Astrocyte (in vitro differentiated cells and primary cell): ENCODE results near the gene RANBP17. TPM values are rescaled to one million over a fixed set of nuclear protein-coding genes. Genes with fewer than 3 reads are reported as not detected.

ENCODE experiments used
- DNase-seq: peaks from one replicate; pipeline ENCODE4 v3.0.0-alpha.2; 2010; ENCODE audit warnings: low read depth
- FAIRE-seq: peaks from 2 replicates; lab custom pipeline; 2011; peaks lifted over from hg19 to GRCh38; lab: Jason Lieb, UNC
- H2AFZ ChIP-seq: 2 replicates; pipeline ENCODE4 v1.6.0; 2012; ENCODE audit warnings: low read depth, low read length, inconsistent platforms
- H3K27ac ChIP-seq: 2 replicates; pipeline ENCODE4 v1.5.1; 2011; ENCODE audit warnings: low read depth, low read length, inconsistent platforms
- H3K27me3 ChIP-seq: 2 replicates; pipeline ENCODE4 v1.6.0; 2011; ENCODE audit warnings: low read length, inconsistent platforms; ENCODE audit not compliant: insufficient read depth
- H3K36me3 ChIP-seq: 2 replicates; pipeline ENCODE4 v1.5.1; 2011; ENCODE audit warnings: low read length, inconsistent platforms; ENCODE audit not compliant: insufficient read depth
- H3K4me1 ChIP-seq: 2 replicates; pipeline ENCODE4 v1.5.1; 2011; ENCODE audit warnings: low read length, inconsistent platforms; ENCODE audit not compliant: insufficient read depth
- H3K4me2 ChIP-seq: 2 replicates; pipeline ENCODE4 v1.6.0; 2012; ENCODE audit warnings: low read length, inconsistent platforms
- H3K4me3 ChIP-seq: 2 replicates; pipeline ENCODE4 v1.5.1; 2011; ENCODE audit warnings: low read depth, mild to moderate bottlenecking, low read length, inconsistent platforms; ENCODE audit not compliant: insufficient read depth
- H3K79me2 ChIP-seq: 2 replicates; pipeline ENCODE4 v1.6.0; 2012; ENCODE audit warnings: mild to moderate bottlenecking, low read length, inconsistent platforms; ENCODE audit not compliant: insufficient read depth
- H3K9ac ChIP-seq: 2 replicates; pipeline ENCODE4 v1.6.0; 2012; ENCODE audit warnings: mild to moderate bottlenecking, low read length, inconsistent platforms
- H3K9me3 ChIP-seq: 2 replicates; pipeline ENCODE4 v1.5.1; 2012; ENCODE audit warnings: low read depth, mild to moderate bottlenecking, low read length, inconsistent platforms; ENCODE audit not compliant: insufficient read depth
- H4K20me1 ChIP-seq: 2 replicates; pipeline ENCODE4 v1.6.0; 2012; ENCODE audit warnings: low read length, inconsistent platforms; ENCODE audit not compliant: insufficient read depth
- H3K27ac Mint-ChIP-seq: one replicate; pipeline ENCODE4 v1.8.0; 2021; ENCODE audit warnings: mild to moderate bottlenecking, mixed read lengths; ENCODE audit not compliant: unreplicated experiment
- H3K27me3 Mint-ChIP-seq: one replicate; pipeline ENCODE4 v1.8.0; 2021; ENCODE audit warnings: low read depth, mixed read lengths; ENCODE audit not compliant: unreplicated experiment
- H3K36me3 Mint-ChIP-seq: one replicate; pipeline ENCODE4 v1.8.0; 2021; ENCODE audit warnings: low read depth, mixed read lengths; ENCODE audit not compliant: unreplicated experiment
- H3K4me1 Mint-ChIP-seq: one replicate; pipeline ENCODE4 v1.8.0; 2021; ENCODE audit warnings: low read depth, mixed read lengths; ENCODE audit not compliant: unreplicated experiment
- H3K4me3 Mint-ChIP-seq: one replicate; pipeline ENCODE4 v1.8.0; 2021; ENCODE audit warnings: mild to moderate bottlenecking, moderate library complexity, mixed read lengths; ENCODE audit not compliant: unreplicated experiment
- H3K9me3 Mint-ChIP-seq: one replicate; pipeline ENCODE4 v1.8.0; 2021; ENCODE audit warnings: mild to moderate bottlenecking, mixed read lengths; ENCODE audit not compliant: unreplicated experiment
- CTCF ChIP-seq: IDR thresholded peaks from 2 replicates; pipeline ENCODE4 v1.5.1; 2011; ENCODE audit warnings: low read depth, mild to moderate bottlenecking, inconsistent platforms, low read length, moderate library complexity; ENCODE audit not compliant: insufficient read depth
- EZH2 ChIP-seq: IDR thresholded peaks from 2 replicates; pipeline ENCODE4 v1.6.1; 2012; ENCODE audit warnings: mild to moderate bottlenecking, low read length, inconsistent platforms; ENCODE audit not compliant: insufficient read depth
- total RNA-seq: library from RNA; stranded (reverse); gene quantifications from 2 replicates; pipeline ENCODE4 v1.2.1, GENCODE V29; 2021

Gene RANBP17
- total RNA-seq, 1 donor from 2014 or later = 16.2 TPM

DNA sequence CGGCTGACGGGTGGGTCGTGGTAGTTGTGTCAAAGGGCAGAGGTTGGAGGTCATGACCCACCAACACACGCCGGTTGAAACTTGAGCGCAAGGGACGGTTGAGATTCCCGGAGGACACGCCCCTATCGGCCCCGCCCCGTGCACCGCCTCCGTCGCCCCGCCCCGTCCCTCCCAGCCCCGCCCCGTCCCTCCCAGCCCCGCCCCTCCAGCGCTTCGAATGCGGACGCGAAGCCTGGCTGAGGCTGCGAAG is 226 bp upstream of the RANBP17 start:
- DNase-seq (no peak), FAIRE-seq (no peak)
- no peaks in the 10 kb centered on the region for H3K36me3 Mint-ChIP-seq
- H3K79me2 ChIP-seq = peaks cover 36% of the 10 kb centered on the region
- peaks cover 4% of the 10 kb centered on the region for H3K9me3 ChIP-seq
- H4K20me1 ChIP-seq = peaks cover 16% of the 10 kb centered on the region
- H3K4me3 Mint-ChIP-seq = peak overlapping the region; percentile 82
- TF ChIP-seq EZH2 (no peak), CTCF (no peak)
- H3K27me3 ChIP-seq = no peaks in the 10 kb centered on the region
- H3K27ac ChIP-seq = no peak overlapping the region
- H3K9me3 Mint-ChIP-seq = peaks cover 13% of the 10 kb centered on the region
- H3K36me3 ChIP-seq = no peaks in the 10 kb centered on the region
- H3K4me1 Mint-ChIP-seq = peaks cover 19% of the 10 kb centered on the region
- peak overlapping the region; percentile 91 for H3K4me2 ChIP-seq
- H3K4me1 ChIP-seq = peaks cover 14% of the 10 kb centered on the region
- H3K4me3 ChIP-seq = peak overlapping the region; percentile 76
- H3K27ac Mint-ChIP-seq = peak overlapping the region; percentile 81
- H3K27me3 Mint-ChIP-seq = no peaks in the 10 kb centered on the region
- peak overlapping the region; percentile 91 for H2AFZ ChIP-seq
- H3K9ac ChIP-seq = peak overlapping the region; percentile 87

DNA sequence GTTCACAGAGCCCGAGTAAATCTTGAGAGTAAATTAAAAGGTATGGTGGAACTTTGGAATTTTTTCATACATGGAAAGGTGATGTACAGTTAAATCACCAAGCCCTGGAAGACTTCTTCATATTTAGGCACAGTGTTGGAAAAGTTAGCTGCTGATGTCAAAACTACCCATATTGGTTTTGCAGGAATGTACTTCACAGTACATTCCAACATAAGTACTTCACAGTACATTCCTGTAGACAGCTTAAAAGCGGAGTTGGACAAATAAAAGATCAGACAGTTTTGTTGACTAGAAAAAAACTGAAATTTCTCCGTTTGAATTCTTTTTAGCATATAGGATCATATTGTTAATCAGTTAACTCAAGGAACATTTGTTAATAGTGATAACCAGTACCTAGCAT is 1.8 kb downstream of the RANBP17 start:
- no peaks in the 10 kb centered on the region for H3K36me3 ChIP-seq
- no peak overlapping the region for H3K27ac ChIP-seq
- Mint-ChIP-seq H3K27ac (peak overlapping the region; percentile 91), H3K4me1 (peaks cover 19% of the 10 kb centered on the region), H3K4me3 (peak overlapping the region; percentile 91), H3K9me3 (peaks cover 12% of the 10 kb centered on the region), H3K27me3 (no peaks in the 10 kb centered on the region), H3K36me3 (no peaks in the 10 kb centered on the region)
- no peaks in the 10 kb centered on the region for H3K27me3 ChIP-seq
- peaks cover 14% of the 10 kb centered on the region for H3K4me1 ChIP-seq
- FAIRE-seq (peak; percentile 74), DNase-seq (peak; percentile 84)
- peak overlapping the region; percentile 87 for H3K9ac ChIP-seq
- H3K9me3 ChIP-seq = peaks cover 4% of the 10 kb centered on the region
- no peak overlapping the region for H3K4me3 ChIP-seq
- H3K79me2 ChIP-seq = peaks cover 41% of the 10 kb centered on the region
- H3K4me2 ChIP-seq = peak overlapping the region; percentile 91
- H2AFZ ChIP-seq = no peak overlapping the region
- no peak for TF ChIP-seq CTCF
- TF ChIP-seq EZH2 = no peak
- H4K20me1 ChIP-seq = peaks cover 21% of the 10 kb centered on the region

- H3K4me1 Mint-ChIP-seq = peaks cover 19% of the 10 kb centered on the region
- peaks cover 14% of the 10 kb centered on the region for H3K4me1 ChIP-seq
- H3K79me2 ChIP-seq = peaks cover 53% of the 10 kb centered on the region
- no peak overlapping the region for H3K27ac ChIP-seq
- peaks cover 4% of the 10 kb centered on the region for H3K9me3 ChIP-seq
- no peak overlapping the region for H2AFZ ChIP-seq
- peaks cover 21% of the 10 kb centered on the region for H4K20me1 ChIP-seq
- peaks cover 8% of the 10 kb centered on the region for H3K9me3 Mint-ChIP-seq
- DNase-seq (no peak), FAIRE-seq (no peak)
- H3K27me3 ChIP-seq = no peaks in the 10 kb centered on the region
- no peak overlapping the region for H3K27ac Mint-ChIP-seq
- no peak overlapping the region for H3K4me3 ChIP-seq
- no peak overlapping the region for H3K4me3 Mint-ChIP-seq
- no peaks in the 10 kb centered on the region for H3K27me3 Mint-ChIP-seq
- no peak overlapping the region for H3K4me2 ChIP-seq
- no peaks in the 10 kb centered on the region for H3K36me3 Mint-ChIP-seq
- no peaks in the 10 kb centered on the region for H3K36me3 ChIP-seq
- TF ChIP-seq CTCF = no peak
- no peak overlapping the region for H3K9ac ChIP-seq
Observed at GRCh38 chr5:170865622-170866021, 3.8 kb downstream of the RANBP17 start.
